IMR-90 (cell line): ENCODE data around the gene MAML2. TPM values are rescaled to one million over a fixed set of nuclear protein-coding genes. Genes with fewer than 3 reads are reported as not detected.

Experiments
- ATAC-seq: fragments of 200-7000 bp; cut with Tn5 transposase; 2 replicates; pipeline ENCODE4 v1.9.1; 2020; ENCODE audit warnings: low read depth, mild to moderate bottlenecking, moderate library complexity
- BruUV-seq: library from RNA; stranded (reverse); fragments of 400-500 nt; replicated peaks from 2 replicates; lab custom pipeline; 2021; lab: Mats Ljungman, UMichigan
- CTCF ChIA-PET: fragments of 300-600 bp; formaldehyde crosslinking; extraction: SDS; loops from one replicate; lab custom pipeline; 2021; ENCODE audit warnings: antibody characterized with exemption; lab: Yijun Ruan, JAX
- POLR2A ChIA-PET: fragments of 300-600 bp; sonication (Branson Sonifier 250); formaldehyde crosslinking; loops from one replicate; lab custom pipeline; 2022; ENCODE audit warnings: antibody characterized with exemption; ENCODE audit not compliant: unreplicated experiment; lab: Charles Lee
- DNase-seq: peaks from one replicate; pipeline ENCODE4 v3.0.0; 2013
- H2AFZ ChIP-seq: replicated peaks from 2 replicates; pipeline ENCODE3; 2013; ENCODE audit warnings: low read length, mild to moderate bottlenecking; ENCODE audit not compliant: poor library complexity
- H2AK5ac ChIP-seq: 2 replicates; pipeline ENCODE4 v1.6.1; 2013; ENCODE audit warnings: low read depth, low read length, inconsistent platforms
- H2AK9ac ChIP-seq: replicated peaks from 2 replicates; pipeline ENCODE3; 2013; ENCODE audit warnings: mild to moderate bottlenecking, low read depth, low read length, moderate library complexity; ENCODE audit not compliant: poor library complexity
- H2BK120ac ChIP-seq: 2 replicates; pipeline ENCODE4 v1.6.1; 2013; ENCODE audit warnings: low read depth, low read length, inconsistent platforms
- H2BK15ac ChIP-seq: 3 replicates; pipeline ENCODE4 v1.6.1; 2013; ENCODE audit warnings: low read depth, low read length, inconsistent platforms
- H2BK20ac ChIP-seq: 2 replicates; pipeline ENCODE4 v1.6.1; 2013; ENCODE audit warnings: low read depth, mild to moderate bottlenecking, inconsistent platforms, low read length, moderate library complexity
- H2BK5ac ChIP-seq: 2 replicates; pipeline ENCODE4 v1.6.1; 2013; ENCODE audit warnings: mild to moderate bottlenecking, low read depth, low read length, inconsistent platforms; ENCODE audit not compliant: poor library complexity, severe bottlenecking
- H3K14ac ChIP-seq: replicated peaks from 2 replicates; pipeline ENCODE4 v1.6.1; 2013; ENCODE audit warnings: low read depth, low read length, inconsistent platforms
- H3K18ac ChIP-seq: 2 replicates; pipeline ENCODE4 v1.6.1; 2013; ENCODE audit warnings: low read depth, low read length, control low read depth
- H3K23ac ChIP-seq: 2 replicates; pipeline ENCODE4 v1.6.1; 2013; ENCODE audit warnings: low read depth, low read length, inconsistent platforms
- H3K27ac ChIP-seq: 2 replicates; pipeline ENCODE4 v1.5.1; 2013; ENCODE audit warnings: mild to moderate bottlenecking, control low read depth, low read length; ENCODE audit not compliant: insufficient read depth
- H3K27me3 ChIP-seq: 2 replicates; pipeline ENCODE4 v1.6.1; 2013; ENCODE audit warnings: low read length; ENCODE audit not compliant: control insufficient read depth, insufficient read depth
- H3K36me3 ChIP-seq: 2 replicates; pipeline ENCODE4 v1.6.1; 2013; ENCODE audit warnings: low read length, mixed read lengths; ENCODE audit not compliant: control insufficient read depth, insufficient read depth
- H3K4ac ChIP-seq: 2 replicates; pipeline ENCODE4 v1.6.1; 2013; ENCODE audit warnings: low read depth, low read length, inconsistent platforms
- H3K4me1 ChIP-seq: 2 replicates; pipeline ENCODE4 v1.6.1; 2013; ENCODE audit warnings: low read length, mixed read lengths; ENCODE audit not compliant: control insufficient read depth, insufficient read depth
- H3K4me2 ChIP-seq: 2 replicates; pipeline ENCODE4 v1.6.1; 2013; ENCODE audit warnings: low read depth, mild to moderate bottlenecking, control low read depth, low read length, moderate library complexity
- H3K4me3 ChIP-seq: 2 replicates; pipeline ENCODE4 v1.5.1; 2013; ENCODE audit warnings: low read depth, mild to moderate bottlenecking, control low read depth, low read length, moderate library complexity; ENCODE audit not compliant: insufficient read depth
- H3K56ac ChIP-seq: 2 replicates; pipeline ENCODE4 v1.6.1; 2013; ENCODE audit warnings: low read length, inconsistent platforms; ENCODE audit not compliant: insufficient read depth; ENCODE audit errors: extremely low read depth
- H3K79me1 ChIP-seq, 2 experiments: 2 replicates each; pipeline ENCODE4 v1.6.1; 2013; ENCODE audit warnings: low read length in 2 of 2, inconsistent platforms in 1 of 2, low read depth in 1 of 2
- H3K9ac ChIP-seq: 2 replicates; pipeline ENCODE4 v1.6.1; 2013; ENCODE audit warnings: low read depth, low read length, control low read depth
- H3K9me1 ChIP-seq: 2 replicates; pipeline ENCODE4 v1.6.1; 2013; ENCODE audit warnings: low read length, inconsistent platforms; ENCODE audit not compliant: insufficient read depth
- H3K9me3 ChIP-seq: 2 replicates; pipeline ENCODE4 v1.6.1; 2013; ENCODE audit warnings: low read length; ENCODE audit not compliant: control insufficient read depth, insufficient read depth
- H4K20me1 ChIP-seq: 2 replicates; pipeline ENCODE4 v1.6.1; 2013; ENCODE audit warnings: low read length, inconsistent platforms; ENCODE audit not compliant: insufficient read depth
- H4K5ac ChIP-seq: 2 replicates; pipeline ENCODE4 v1.6.1; 2013; ENCODE audit warnings: mild to moderate bottlenecking, low read depth, low read length, control low read depth
- H4K8ac ChIP-seq, 2 experiments: 2 replicates each; pipeline ENCODE4 v1.6.1; 2013; ENCODE audit warnings: low read depth in 2 of 2, low read length in 2 of 2, control low read depth in 1 of 2, inconsistent platforms in 1 of 2
- H4K91ac ChIP-seq: 2 replicates; pipeline ENCODE4 v1.6.1; 2013; ENCODE audit warnings: low read depth, low read length, inconsistent platforms; ENCODE audit not compliant: insufficient read depth
- CEBPB ChIP-seq: IDR thresholded peaks from 2 replicates; pipeline ENCODE4 v1.6.1; 2012; ENCODE audit warnings: low read depth, low read length, improper control_type of control experiment
- NFE2L2 ChIP-seq: fragments of 150-350 bp; IDR thresholded peaks from 2 replicates; pipeline ENCODE4 v1.6.1; 2016; ENCODE audit warnings: low read depth, mild to moderate bottlenecking, low read length
- WGBS, 2 experiments: methylation state at CpG; one replicate each; pipeline versions ENCODE4 v1.1.5 to v1.1.7; 2013; ENCODE audit warnings: missing lambda C conversion rate in 2 of 2; ENCODE audit not compliant: insufficient read length in 1 of 2; ENCODE audit errors: extremely low coverage in 2 of 2; 5-methylcytosine and 5-hydroxymethylcytosine counted together
- dilution Hi-C: fragments of 300-500 bp; cut with HindIII; formaldehyde crosslinking; loops from one replicate; pipeline ENCODE4 v1.14.3; 2018; ENCODE audit warnings: low sequenced_read_pairs; ENCODE audit not compliant: unreplicated experiment
- in situ Hi-C: fragments of 300-500 bp; cut with MboI; formaldehyde crosslinking; loops from 3 replicates; pipeline ENCODE4 v1.14.3; 2019; ENCODE audit warnings: low sequenced_read_pairs, inconsistent platforms, mixed read lengths
- intact Hi-C: fragments of 100-400 bp; cut with micrococcal nuclease; formaldehyde crosslinking; loops from 2 replicates; pipeline ENCODE4 v1.10.0; 2022
- polyA plus RNA-seq, 3 experiments: library from polyadenylated mRNA; depleted of rRNA; stranded (reverse); fragments of >200 nt; gene quantifications; 2 replicates each; pipeline ENCODE4 v1.2.3, GENCODE V29; 2012; ENCODE audit warnings: low replicate concordance in 1 of 3
- total RNA-seq: library from RNA; depleted of rRNA; stranded (reverse); fragments of >200 nt; gene quantifications from 2 replicates; pipeline ENCODE4 v1.2.3, GENCODE V29; 2012
- TF ChIP-seq, protein P1 (sequence below): fragments of 150-350 bp; IDR thresholded peaks from 2 replicates; pipeline ENCODE4 v1.6.1; 2017; ENCODE audit warnings: mild to moderate bottlenecking, antibody characterized with exemption, low read length, low read depth

Gene MAML2
- total and polyA plus RNA-seq, 2 of the 4 experiments (the other 2 are of a cell fraction), result 15.0 to 19.5 TPM

DNA sequence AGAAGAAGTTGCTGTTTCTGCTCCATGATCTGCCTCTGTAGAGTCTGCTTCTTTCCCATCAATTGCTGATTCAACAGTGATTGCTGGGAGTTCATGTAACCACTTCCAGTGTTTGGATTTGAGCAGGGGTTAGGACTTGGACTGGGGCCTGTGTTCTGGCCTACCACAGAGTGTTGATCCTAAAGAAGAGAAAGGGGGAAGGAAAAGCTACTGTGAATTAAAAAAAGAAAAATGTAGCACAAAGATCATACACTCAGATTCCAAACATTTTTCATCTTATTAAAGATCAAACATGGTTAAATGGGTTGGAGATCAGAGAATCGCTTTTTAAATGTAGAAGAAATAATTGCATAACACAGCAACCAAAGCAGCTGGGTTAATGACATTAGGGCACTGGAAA is 351.4 kb downstream of the MAML2 start:
- BruUV-seq, result no TSS peak
- Histone ChIP-seq H4K91ac (no peak overlapping the region; the same call in 1 of the 2 replicates), H3K9me1 (peaks cover 8% of the 10 kb centered on the region), H4K8ac (peak overlapping the region in 1 of 2 experiments; percentile 44; a peak in 2 of 4 replicates), H2AFZ (no peak overlapping the region), H2BK15ac (no peak overlapping the region), H3K9ac (no peak overlapping the region), H3K79me1 (peaks cover 11 to 49% of the 10 kb centered on the region in 2 experiments), H2AK9ac (no peak overlapping the region), H3K9me3 (no peaks in the 10 kb centered on the region), H4K20me1 (no peaks in the 10 kb centered on the region), H2BK120ac (peak overlapping the region; percentile 70), H3K14ac (peak overlapping the region; percentile 42; the same call in 1 of the 2 replicates), H3K4me3 (no peak overlapping the region), H2BK20ac (peak overlapping the region; percentile 59), H3K4me2 (peak overlapping the region; percentile 16; the same call in 1 of the 2 replicates), H3K23ac (peak overlapping the region; percentile 2; the same call in 1 of the 2 replicates), H4K5ac (peak overlapping the region; percentile 59; the same call in 1 of the 2 replicates), H2BK5ac (peak overlapping the region; percentile 44), H3K18ac (peak overlapping the region; percentile 30; the same call in 1 of the 2 replicates), H3K27ac (peak overlapping the region; percentile 51; the same call in 1 of the 2 replicates), H3K56ac (peak overlapping the region; percentile 13; the same call in 1 of the 2 replicates), H3K4me1 (peaks cover 13% of the 10 kb centered on the region), H3K27me3 (no peaks in the 10 kb centered on the region), H3K4ac (peak overlapping the region; percentile 65), H2AK5ac (peak overlapping the region; percentile 50; the same call in 1 of the 2 replicates), H3K36me3 (peaks cover 4% of the 10 kb centered on the region)
- intact Hi-C loops (loop anchor here (5.0 kb wide), 2 partner anchors 154 to 346 kb away; no protein-coding TSS in a partner anchor), dilution Hi-C loops (no loop called here), in situ Hi-C loops (no loop called here)
- TF ChIP-seq, protein P1, sequence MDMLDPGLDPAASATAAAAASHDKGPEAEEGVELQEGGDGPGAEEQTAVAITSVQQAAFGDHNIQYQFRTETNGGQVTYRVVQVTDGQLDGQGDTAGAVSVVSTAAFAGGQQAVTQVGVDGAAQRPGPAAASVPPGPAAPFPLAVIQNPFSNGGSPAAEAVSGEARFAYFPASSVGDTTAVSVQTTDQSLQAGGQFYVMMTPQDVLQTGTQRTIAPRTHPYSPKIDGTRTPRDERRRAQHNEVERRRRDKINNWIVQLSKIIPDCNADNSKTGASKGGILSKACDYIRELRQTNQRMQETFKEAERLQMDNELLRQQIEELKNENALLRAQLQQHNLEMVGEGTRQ, result no peak
- TF ChIP-seq NFE2L2 (no peak), CEBPB (peak; percentile 34; the same call in 1 of the 2 replicates)
- CTCF ChIA-PET, result interaction anchor here (1.3 kb wide), 1 partner anchor 352 kb away, joined by 3 read pairs; no protein-coding TSS in a partner anchor
- ATAC-seq (peak; percentile 85), DNase-seq (peak; percentile 80)
- POLR2A ChIA-PET, result no interaction called here
- no CpG with 5 or more reads among the region's 1 CpG for WGBS, 2 experiments
